C4-2B (cell line): Measurements from ENCODE around the gene NEDD4L.

Experiments
- ZFX ChIP-seq: fragments of 450-650 bp; IDR thresholded peaks from 2 replicates; pipeline ENCODE4 v1.6.1; 2017
- TF ChIP-seq, protein P1 (sequence below): fragments of 450-650 bp; conservative IDR thresholded peaks from 2 replicates; pipeline ENCODE4 v1.5.1; 2017; ENCODE audit warnings: mild to moderate bottlenecking

DNA sequence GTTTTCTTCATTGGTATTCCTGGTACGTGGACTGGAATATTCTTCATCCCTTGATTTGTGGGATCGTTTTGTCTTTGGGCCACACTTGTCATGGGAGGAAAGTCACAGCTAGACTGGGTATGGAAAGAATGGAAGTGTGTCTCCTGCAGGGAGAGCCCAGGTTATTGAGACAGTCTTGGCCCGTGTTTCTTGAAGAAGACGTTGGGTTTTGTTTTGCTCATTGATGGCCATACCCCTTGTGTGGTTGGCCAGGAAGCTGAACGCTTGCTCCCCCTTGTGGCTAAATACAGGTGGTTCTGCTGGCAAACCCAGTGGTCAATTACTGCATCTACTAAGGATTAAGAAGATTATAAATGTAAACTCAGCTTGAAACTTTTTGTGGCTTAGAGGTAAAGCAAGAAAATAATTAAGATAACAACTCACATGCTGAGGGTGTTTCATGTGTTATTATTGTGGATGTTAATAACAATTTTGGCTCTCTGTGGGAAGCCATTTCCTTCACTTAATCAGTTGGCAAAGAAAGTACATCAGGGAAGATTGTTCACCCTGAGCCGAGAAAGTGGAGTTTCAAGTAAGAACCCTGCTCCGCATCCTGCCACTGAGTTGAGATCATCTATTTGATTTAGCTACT, 91.8 kb downstream of the NEDD4L start:
- TF ChIP-seq, protein P1, sequence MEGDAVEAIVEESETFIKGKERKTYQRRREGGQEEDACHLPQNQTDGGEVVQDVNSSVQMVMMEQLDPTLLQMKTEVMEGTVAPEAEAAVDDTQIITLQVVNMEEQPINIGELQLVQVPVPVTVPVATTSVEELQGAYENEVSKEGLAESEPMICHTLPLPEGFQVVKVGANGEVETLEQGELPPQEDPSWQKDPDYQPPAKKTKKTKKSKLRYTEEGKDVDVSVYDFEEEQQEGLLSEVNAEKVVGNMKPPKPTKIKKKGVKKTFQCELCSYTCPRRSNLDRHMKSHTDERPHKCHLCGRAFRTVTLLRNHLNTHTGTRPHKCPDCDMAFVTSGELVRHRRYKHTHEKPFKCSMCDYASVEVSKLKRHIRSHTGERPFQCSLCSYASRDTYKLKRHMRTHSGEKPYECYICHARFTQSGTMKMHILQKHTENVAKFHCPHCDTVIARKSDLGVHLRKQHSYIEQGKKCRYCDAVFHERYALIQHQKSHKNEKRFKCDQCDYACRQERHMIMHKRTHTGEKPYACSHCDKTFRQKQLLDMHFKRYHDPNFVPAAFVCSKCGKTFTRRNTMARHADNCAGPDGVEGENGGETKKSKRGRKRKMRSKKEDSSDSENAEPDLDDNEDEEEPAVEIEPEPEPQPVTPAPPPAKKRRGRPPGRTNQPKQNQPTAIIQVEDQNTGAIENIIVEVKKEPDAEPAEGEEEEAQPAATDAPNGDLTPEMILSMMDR: peak; percentile 90
- no peak for TF ChIP-seq ZFX
